HEK293 (cell line): ENCODE data around the gene RPL36.

Source experiments
- CTCF ChIA-PET: fragments of 350-600 bp; formaldehyde crosslinking; extraction: SDS; loops from one replicate; lab custom pipeline; 2021; ENCODE audit warnings: antibody characterized with exemption; lab: Yijun Ruan, JAX
- POLR2A ChIA-PET: fragments of 300-600 bp; formaldehyde crosslinking; extraction: SDS; loops from one replicate; lab custom pipeline; 2020; ENCODE audit warnings: antibody characterized with exemption, inconsistent platforms; lab: Yijun Ruan, JAX
- H3K27ac ChIP-seq: fragments of 200-500 bp; sonication (Bioruptor generic); 2 replicates; pipeline ENCODE4 v1.5.1; 2014; ENCODE audit warnings: low read depth, low read length, control low read depth, inconsistent platforms; ENCODE audit errors: extremely low read depth
- H3K36me3 ChIP-seq, 2 experiments: fragments of 200-500 bp in 1 of 2; sonication (Bioruptor generic) in 1 of 2; 1 replicate in 1 of 2; 2 replicates in 1 of 2; pipeline ENCODE4 v1.5.1; 2014 to 2017; ENCODE audit warnings: inconsistent platforms in 2 of 2, low read length in 2 of 2; ENCODE audit not compliant: control insufficient read depth in 2 of 2, insufficient read depth in 1 of 2
- H3K4me1 ChIP-seq: fragments of 200-500 bp; sonication (Bioruptor generic); 2 replicates; pipeline ENCODE4 v1.5.1; 2014; ENCODE audit warnings: mild to moderate bottlenecking, low read length, inconsistent platforms; ENCODE audit not compliant: control insufficient read depth, insufficient read depth
- H3K4me3 ChIP-seq: 2 replicates; pipeline ENCODE4 v1.5.1; 2011; ENCODE audit warnings: low read depth, mild to moderate bottlenecking, control low read depth, low read length, moderate library complexity
- H3K9me3 ChIP-seq: fragments of 200-500 bp; sonication (Bioruptor generic); 2 replicates; pipeline ENCODE4 v1.5.1; 2014; ENCODE audit warnings: low read depth, low read length, inconsistent platforms; ENCODE audit not compliant: control insufficient read depth, insufficient read depth
- BCL11A ChIP-seq: fragments of 450-650 bp; formaldehyde crosslinking; IDR thresholded peaks from 2 replicates; pipeline ENCODE4 v1.5.1; 2016; ENCODE audit warnings: low read depth, missing biosample characterization, missing genetic modification characterization
- BCL11B ChIP-seq: fragments of 450-650 bp; formaldehyde crosslinking; IDR thresholded peaks from 2 replicates; pipeline ENCODE4 v1.5.1; 2016; ENCODE audit warnings: low read depth, missing biosample characterization, missing genetic modification characterization
- FEZF1 ChIP-seq: fragments of 450-650 bp; formaldehyde crosslinking; IDR thresholded peaks from 2 replicates; pipeline ENCODE4 v1.5.1; 2016; ENCODE audit warnings: missing biosample characterization, missing genetic modification characterization
- HOXC10 ChIP-seq: sonication (generic); formaldehyde crosslinking; IDR thresholded peaks from 2 replicates; pipeline ENCODE4 v1.8.1; 2023; ENCODE audit warnings: mild to moderate bottlenecking, missing genetic modification reagents
- MZF1 ChIP-seq: fragments of 450-650 bp; formaldehyde crosslinking; IDR thresholded peaks from 2 replicates; pipeline ENCODE4 v1.5.1; 2017; ENCODE audit warnings: missing biosample characterization, missing genetic modification characterization, borderline replicate concordance
- SCRT1 ChIP-seq: fragments of 450-650 bp; formaldehyde crosslinking; IDR thresholded peaks from 2 replicates; pipeline ENCODE4 v1.5.1; 2016; ENCODE audit warnings: missing biosample characterization, missing genetic modification characterization, borderline replicate concordance
- ZFHX2 ChIP-seq: fragments of 450-650 bp; formaldehyde crosslinking; conservative IDR thresholded peaks from 2 replicates; pipeline ENCODE4 v1.5.1; 2016; ENCODE audit warnings: missing biosample characterization, missing genetic modification characterization
- ZFP69B ChIP-seq: fragments of 450-650 bp; formaldehyde crosslinking; IDR thresholded peaks from 2 replicates; pipeline ENCODE4 v1.5.1; 2016; ENCODE audit warnings: missing biosample characterization, missing genetic modification characterization
- ZNF133 ChIP-seq: fragments of 450-650 bp; formaldehyde crosslinking; IDR thresholded peaks from 2 replicates; pipeline ENCODE4 v1.5.1; 2016; ENCODE audit warnings: missing biosample characterization, missing genetic modification characterization
- ZNF175 ChIP-seq: fragments of 450-650 bp; formaldehyde crosslinking; IDR thresholded peaks from 2 replicates; pipeline ENCODE4 v1.5.1; 2016; ENCODE audit warnings: missing biosample characterization, missing genetic modification characterization
- ZNF335 ChIP-seq: fragments of 450-650 bp; formaldehyde crosslinking; conservative IDR thresholded peaks from 2 replicates; pipeline ENCODE4 v1.5.1; 2016; ENCODE audit warnings: missing biosample characterization, missing genetic modification characterization
- ZNF501 ChIP-seq: fragments of 450-650 bp; formaldehyde crosslinking; IDR thresholded peaks from 2 replicates; pipeline ENCODE4 v1.5.1; 2016; ENCODE audit warnings: missing biosample characterization, missing genetic modification characterization
- ZNF510 ChIP-seq: fragments of 450-650 bp; formaldehyde crosslinking; IDR thresholded peaks from 2 replicates; pipeline ENCODE4 v1.5.1; 2018; ENCODE audit warnings: mild to moderate bottlenecking, missing genetic modification characterization, missing biosample characterization; ENCODE audit not compliant: insufficient replicate concordance
- ZNF530 ChIP-seq: fragments of 450-650 bp; formaldehyde crosslinking; IDR thresholded peaks from 2 replicates; pipeline ENCODE4 v1.5.1; 2016; ENCODE audit warnings: low read depth, missing biosample characterization, missing genetic modification characterization
- ZNF555 ChIP-seq: fragments of 450-650 bp; formaldehyde crosslinking; conservative IDR thresholded peaks from 2 replicates; pipeline ENCODE4 v1.5.1; 2017; ENCODE audit warnings: missing biosample characterization, mild to moderate bottlenecking, missing genetic modification characterization, inconsistent platforms
- ZNF654 ChIP-seq: fragments of 450-650 bp; formaldehyde crosslinking; IDR thresholded peaks from 2 replicates; pipeline ENCODE4 v1.5.1; 2016; ENCODE audit warnings: low read depth, missing biosample characterization, missing genetic modification characterization
- ZNF707 ChIP-seq: fragments of 450-650 bp; formaldehyde crosslinking; IDR thresholded peaks from 2 replicates; pipeline ENCODE4 v1.5.1; 2016; ENCODE audit warnings: missing biosample characterization, missing genetic modification characterization
- ZSCAN30 ChIP-seq: fragments of 450-650 bp; IDR thresholded peaks from 2 replicates; pipeline ENCODE4 v1.5.1; 2018; ENCODE audit warnings: missing biosample characterization, mild to moderate bottlenecking, missing genetic modification characterization, moderate library complexity
- TF ChIP-seq, protein P1 (sequence below): fragments of 450-650 bp; formaldehyde crosslinking; IDR thresholded peaks from 2 replicates; pipeline ENCODE4 v1.5.1; 2016; ENCODE audit warnings: missing biosample characterization, missing genetic modification characterization, borderline replicate concordance
- TF ChIP-seq, protein P2 (sequence below): fragments of 450-650 bp; formaldehyde crosslinking; IDR thresholded peaks from 2 replicates; pipeline ENCODE4 v1.5.1; 2016; ENCODE audit warnings: missing biosample characterization, missing genetic modification characterization
- TF ChIP-seq, protein P3 (sequence below): fragments of 450-650 bp; formaldehyde crosslinking; IDR thresholded peaks from 2 replicates; pipeline ENCODE4 v1.5.1; 2016; ENCODE audit warnings: missing biosample characterization, missing genetic modification characterization
- TF ChIP-seq, protein P4 (sequence below): fragments of 450-650 bp; formaldehyde crosslinking; optimal IDR thresholded peaks from 2 replicates; pipeline ENCODE3; 2016; ENCODE audit warnings: missing biosample characterization, mild to moderate bottlenecking, missing genetic modification characterization

RPL36 gene

DNA sequence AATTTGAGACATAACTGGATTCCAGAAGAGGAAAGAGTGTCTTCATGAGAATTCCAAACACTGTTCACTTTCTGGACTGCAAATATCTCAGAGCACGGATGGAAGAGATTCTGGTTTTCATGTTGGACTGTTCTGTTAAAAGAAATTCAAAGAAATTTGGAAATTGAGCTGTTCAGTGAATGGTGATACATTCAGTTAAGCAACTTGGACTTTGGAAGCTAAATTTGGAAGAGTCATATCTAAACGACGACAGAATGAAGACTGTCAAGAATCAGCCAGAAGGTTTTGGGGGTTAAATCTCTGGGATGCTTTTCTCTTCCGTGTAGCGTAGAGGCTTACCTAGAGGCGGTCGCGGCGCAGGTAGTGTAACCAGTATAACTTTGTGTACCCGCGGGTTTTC lies 41.6 kb upstream of the RPL36 start (continued):
- TF ChIP-seq BCL11A (tag by site-specific recombination), result no peak
- TF ChIP-seq ZNF510 (tag by site-specific recombination), result no peak
- TF ChIP-seq, protein P1, sequence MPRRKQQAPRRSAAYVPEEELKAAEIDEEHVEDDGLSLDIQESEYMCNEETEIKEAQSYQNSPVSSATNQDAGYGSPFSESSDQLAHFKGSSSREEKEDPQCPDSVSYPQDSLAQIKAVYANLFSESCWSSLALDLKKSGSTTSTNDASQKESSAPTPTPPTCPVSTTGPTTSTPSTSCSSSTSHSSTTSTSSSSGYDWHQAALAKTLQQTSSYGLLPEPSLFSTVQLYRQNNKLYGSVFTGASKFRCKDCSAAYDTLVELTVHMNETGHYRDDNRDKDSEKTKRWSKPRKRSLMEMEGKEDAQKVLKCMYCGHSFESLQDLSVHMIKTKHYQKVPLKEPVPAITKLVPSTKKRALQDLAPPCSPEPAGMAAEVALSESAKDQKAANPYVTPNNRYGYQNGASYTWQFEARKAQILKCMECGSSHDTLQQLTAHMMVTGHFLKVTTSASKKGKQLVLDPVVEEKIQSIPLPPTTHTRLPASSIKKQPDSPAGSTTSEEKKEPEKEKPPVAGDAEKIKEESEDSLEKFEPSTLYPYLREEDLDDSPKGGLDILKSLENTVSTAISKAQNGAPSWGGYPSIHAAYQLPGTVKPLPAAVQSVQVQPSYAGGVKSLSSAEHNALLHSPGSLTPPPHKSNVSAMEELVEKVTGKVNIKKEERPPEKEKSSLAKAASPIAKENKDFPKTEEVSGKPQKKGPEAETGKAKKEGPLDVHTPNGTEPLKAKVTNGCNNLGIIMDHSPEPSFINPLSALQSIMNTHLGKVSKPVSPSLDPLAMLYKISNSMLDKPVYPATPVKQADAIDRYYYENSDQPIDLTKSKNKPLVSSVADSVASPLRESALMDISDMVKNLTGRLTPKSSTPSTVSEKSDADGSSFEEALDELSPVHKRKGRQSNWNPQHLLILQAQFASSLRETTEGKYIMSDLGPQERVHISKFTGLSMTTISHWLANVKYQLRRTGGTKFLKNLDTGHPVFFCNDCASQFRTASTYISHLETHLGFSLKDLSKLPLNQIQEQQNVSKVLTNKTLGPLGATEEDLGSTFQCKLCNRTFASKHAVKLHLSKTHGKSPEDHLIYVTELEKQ, result no peak
- no peak for TF ChIP-seq MZF1
- no peak for TF ChIP-seq ZNF501 (tag by site-specific recombination)
- no peak for TF ChIP-seq ZFP69B (tag by site-specific recombination)

DNA sequence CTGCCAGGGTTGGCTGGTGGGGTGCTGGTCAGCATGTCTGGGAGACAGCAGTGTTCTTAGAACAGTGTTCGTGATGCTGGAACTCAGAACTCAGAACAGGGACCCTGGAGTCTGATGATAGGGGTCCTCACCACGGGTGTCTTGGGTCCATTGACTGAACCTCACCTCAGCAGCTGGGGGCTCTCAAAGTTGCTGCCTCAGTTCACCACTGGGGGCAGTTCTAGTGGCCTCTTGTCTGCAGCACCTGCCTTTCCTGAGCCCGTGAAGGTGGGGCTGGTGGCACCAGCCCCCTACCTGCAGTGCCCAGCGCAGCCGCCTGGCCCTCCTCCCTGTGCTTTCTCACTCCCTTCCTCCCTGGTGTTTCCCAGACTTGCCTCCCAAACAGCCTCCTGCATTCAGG lies 38.7 kb upstream of the RPL36 start:
- Histone ChIP-seq H3K4me3 (no peak overlapping the region), H3K27ac (no peak overlapping the region), H3K9me3 (no peaks in the 10 kb centered on the region), H3K36me3 (peaks cover 62 to 93% of the 10 kb centered on the region in 2 experiments), H3K4me1 (no peaks in the 10 kb centered on the region)
- TF ChIP-seq SCRT1 (tag by site-specific recombination) (no peak), ZNF133 (tag by site-specific recombination) (no peak), ZNF335 (no peak), HOXC10 (CRISPR knock-in tag) (no peak), ZFHX2 (no peak), ZSCAN30 (tag by site-specific recombination) (no peak), BCL11B (no peak), ZNF555 (tag by site-specific recombination) (no peak), ZNF175 (tag by site-specific recombination) (no peak), FEZF1 (tag by site-specific recombination) (no peak), ZNF530 (tag by site-specific recombination) (no peak), ZNF707 (tag by site-specific recombination) (no peak), ZNF654 (no peak)
- TF ChIP-seq, protein P2, sequence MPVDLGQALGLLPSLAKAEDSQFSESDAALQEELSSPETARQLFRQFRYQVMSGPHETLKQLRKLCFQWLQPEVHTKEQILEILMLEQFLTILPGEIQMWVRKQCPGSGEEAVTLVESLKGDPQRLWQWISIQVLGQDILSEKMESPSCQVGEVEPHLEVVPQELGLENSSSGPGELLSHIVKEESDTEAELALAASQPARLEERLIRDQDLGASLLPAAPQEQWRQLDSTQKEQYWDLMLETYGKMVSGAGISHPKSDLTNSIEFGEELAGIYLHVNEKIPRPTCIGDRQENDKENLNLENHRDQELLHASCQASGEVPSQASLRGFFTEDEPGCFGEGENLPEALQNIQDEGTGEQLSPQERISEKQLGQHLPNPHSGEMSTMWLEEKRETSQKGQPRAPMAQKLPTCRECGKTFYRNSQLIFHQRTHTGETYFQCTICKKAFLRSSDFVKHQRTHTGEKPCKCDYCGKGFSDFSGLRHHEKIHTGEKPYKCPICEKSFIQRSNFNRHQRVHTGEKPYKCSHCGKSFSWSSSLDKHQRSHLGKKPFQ (tag by site-specific recombination), result no peak
- TF ChIP-seq, protein P3, sequence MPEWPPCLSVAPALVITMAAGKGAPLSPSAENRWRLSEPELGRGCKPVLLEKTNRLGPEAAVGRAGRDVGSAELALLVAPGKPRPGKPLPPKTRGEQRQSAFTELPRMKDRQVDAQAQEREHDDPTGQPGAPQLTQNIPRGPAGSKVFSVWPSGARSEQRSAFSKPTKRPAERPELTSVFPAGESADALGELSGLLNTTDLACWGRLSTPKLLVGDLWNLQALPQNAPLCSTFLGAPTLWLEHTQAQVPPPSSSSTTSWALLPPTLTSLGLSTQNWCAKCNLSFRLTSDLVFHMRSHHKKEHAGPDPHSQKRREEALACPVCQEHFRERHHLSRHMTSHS (tag by site-specific recombination), result no peak
- TF ChIP-seq, protein P4, sequence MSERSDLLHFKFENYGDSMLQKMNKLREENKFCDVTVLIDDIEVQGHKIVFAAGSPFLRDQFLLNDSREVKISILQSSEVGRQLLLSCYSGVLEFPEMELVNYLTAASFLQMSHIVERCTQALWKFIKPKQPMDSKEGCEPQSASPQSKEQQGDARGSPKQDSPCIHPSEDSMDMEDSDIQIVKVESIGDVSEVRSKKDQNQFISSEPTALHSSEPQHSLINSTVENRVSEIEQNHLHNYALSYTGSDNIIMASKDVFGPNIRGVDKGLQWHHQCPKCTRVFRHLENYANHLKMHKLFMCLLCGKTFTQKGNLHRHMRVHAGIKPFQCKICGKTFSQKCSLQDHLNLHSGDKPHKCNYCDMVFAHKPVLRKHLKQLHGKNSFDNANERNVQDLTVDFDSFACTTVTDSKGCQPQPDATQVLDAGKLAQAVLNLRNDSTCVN (tag by site-specific recombination), result no peak
- ChIA-PET CTCF (interaction anchor here (0.7 kb wide), 1 partner anchor 52 kb away, joined by 3 read pairs; no protein-coding TSS in a partner anchor), POLR2A (no interaction called here)
